KMS-11 (cell line): Measurements from ENCODE around the gene ENPP6.

ENCODE experiments used
- H2AFZ ChIP-seq: fragments of 200-600 bp; sonication (generic); 2 replicates; pipeline ENCODE4 v1.6.1; 2016; ENCODE audit warnings: antibody characterized with exemption, mixed run types, low read depth
- H3K27ac ChIP-seq: fragments of 200-600 bp; sonication (generic); 2 replicates; pipeline ENCODE4 v1.6.1; 2016; ENCODE audit warnings: mild to moderate bottlenecking, mixed run types
- H3K27me3 ChIP-seq: fragments of 200-600 bp; sonication (generic); 2 replicates; pipeline ENCODE4 v1.6.1; 2017; ENCODE audit warnings: mild to moderate bottlenecking, low read depth, mixed run types, moderate library complexity; ENCODE audit not compliant: insufficient read depth
- H3K36me3 ChIP-seq: fragments of 200-600 bp; sonication (generic); 2 replicates; pipeline ENCODE4 v1.6.1; 2017; ENCODE audit warnings: mild to moderate bottlenecking, mixed run types; ENCODE audit not compliant: insufficient read depth
- H3K4me1 ChIP-seq: fragments of 200-600 bp; sonication (generic); 2 replicates; pipeline ENCODE4 v1.6.1; 2016; ENCODE audit warnings: mild to moderate bottlenecking, low read depth, mixed run types; ENCODE audit not compliant: poor library complexity, severe bottlenecking
- H3K4me2 ChIP-seq: fragments of 200-600 bp; sonication (generic); 2 replicates; pipeline ENCODE4 v1.7.0; 2016; ENCODE audit warnings: mild to moderate bottlenecking, mixed run types
- H3K4me3 ChIP-seq: fragments of 200-600 bp; sonication (generic); IDR thresholded peaks from 2 replicates; pipeline ENCODE4 v1.6.1; 2017; ENCODE audit warnings: low read depth, low read length, mixed read lengths; ENCODE audit not compliant: insufficient read depth
- H3K79me2 ChIP-seq: fragments of 200-600 bp; sonication (generic); 2 replicates; pipeline ENCODE4 v1.6.1; 2016; ENCODE audit warnings: low read depth, mixed run types; ENCODE audit not compliant: insufficient read depth
- H3K9ac ChIP-seq: fragments of 200-600 bp; sonication (generic); 2 replicates; pipeline ENCODE4 v1.6.1; 2016; ENCODE audit warnings: mild to moderate bottlenecking, mixed run types
- H4K20me1 ChIP-seq: fragments of 200-600 bp; sonication (generic); 2 replicates; pipeline ENCODE4 v1.6.1; 2016; ENCODE audit warnings: mild to moderate bottlenecking, mixed run types; ENCODE audit not compliant: insufficient read depth
- CTCF ChIP-seq: fragments of 200-600 bp; sonication (generic); conservative IDR thresholded peaks from 2 replicates; pipeline ENCODE4 v1.6.1; 2017; ENCODE audit warnings: low read depth, mild to moderate bottlenecking, antibody characterized with exemption, low read length, moderate library complexity, mixed read lengths

The ENPP6 gene

DNA sequence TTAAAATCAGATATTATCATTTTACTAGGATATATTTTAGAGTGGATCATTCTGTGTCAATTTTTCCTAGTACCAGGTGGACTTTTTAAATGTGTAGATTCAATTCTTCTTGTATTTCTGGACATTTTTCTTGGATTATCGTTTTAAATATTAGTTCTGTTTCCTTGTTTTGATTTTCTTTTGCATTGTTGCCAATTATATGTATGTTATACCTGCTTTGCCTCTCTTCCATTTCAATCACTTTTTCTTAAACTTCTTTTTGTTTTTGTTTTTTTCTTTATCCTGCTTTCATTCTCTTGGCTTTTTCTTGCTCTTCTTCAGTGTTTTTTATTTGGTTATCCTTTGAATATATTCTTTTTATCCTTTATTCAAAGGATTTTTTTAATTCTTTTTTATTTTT, 171.5 kb downstream of the ENPP6 start:
- no peaks in the 10 kb centered on the region for H3K27me3 ChIP-seq
- H3K27ac ChIP-seq, result no peak overlapping the region
- H3K4me3 ChIP-seq, result no peak overlapping the region
- no peaks in the 10 kb centered on the region for H3K4me1 ChIP-seq
- no peaks in the 10 kb centered on the region for H4K20me1 ChIP-seq
- H3K4me2 ChIP-seq, result no peak overlapping the region
- no peak overlapping the region for H3K9ac ChIP-seq
- no peak overlapping the region for H2AFZ ChIP-seq
- no peaks in the 10 kb centered on the region for H3K36me3 ChIP-seq
- H3K79me2 ChIP-seq, result no peaks in the 10 kb centered on the region
- TF ChIP-seq CTCF, result no peak

- Histone ChIP-seq H3K4me1 (no peaks in the 10 kb centered on the region), H4K20me1 (no peaks in the 10 kb centered on the region), H3K4me2 (no peak overlapping the region)
These were observed 176.5 kb downstream of the ENPP6 start for GRCh38 chr4:184041156-184041555.

GRCh38 chr4:184039963-184040383, 177.7 kb downstream of the ENPP6 start:
- no peaks in the 10 kb centered on the region for H3K36me3 ChIP-seq
- no peaks in the 10 kb centered on the region for H3K79me2 ChIP-seq
- no peak for TF ChIP-seq CTCF
- H3K4me2 ChIP-seq, result no peak overlapping the region
- H4K20me1 ChIP-seq, result no peaks in the 10 kb centered on the region
- no peak overlapping the region for H3K9ac ChIP-seq
- H3K4me1 ChIP-seq, result no peaks in the 10 kb centered on the region
- H2AFZ ChIP-seq, result no peak overlapping the region
- no peaks in the 10 kb centered on the region for H3K27me3 ChIP-seq
- no peak overlapping the region for H3K27ac ChIP-seq
- no peak overlapping the region for H3K4me3 ChIP-seq

More at GRCh38 chr4:184041156-184041555, 176.5 kb downstream of the ENPP6 start:
- Histone ChIP-seq H2AFZ (no peak overlapping the region), H3K79me2 (no peaks in the 10 kb centered on the region), H3K4me3 (no peak overlapping the region), H3K9ac (no peak overlapping the region), H3K27me3 (no peaks in the 10 kb centered on the region), H3K27ac (no peak overlapping the region), H3K36me3 (no peaks in the 10 kb centered on the region)
- TF ChIP-seq CTCF, result no peak
